ENCODE data around the gene KCNS1. TPM values are rescaled to one million over a fixed set of nuclear protein-coding genes. Genes with fewer than 3 reads are reported as not detected.

Gene KCNS1
- total RNA-seq, 1 donor from 2014 or later = not detected

- Mint-ChIP-seq H3K4me1 (no peaks in the 10 kb centered on the region), H3K4me3 (no peak overlapping the region), H3K27ac (no peak overlapping the region), H3K36me3 (peaks cover 42% of the 10 kb centered on the region), H3K27me3 (ENCODE audit: low read depth) (no peaks in the 10 kb centered on the region), H3K9me3 (peaks cover 29% of the 10 kb centered on the region)
- DNase-seq (ENCODE audit: low spot score in 2 of 2, unreplicated experiment in 2 of 2) = no peak
- TF ChIP-seq CTCF (IDR thresholded peaks at IDR 0.05; ENCODE audit: unreplicated experiment) = no peak
Measured at GRCh38 chr20:45080867-45081624, 19.9 kb downstream of the KCNS1 start.

GRCh38 chr20:45077559-45077958 lies 23.4 kb downstream of the KCNS1 start:
- Mint-ChIP-seq H3K4me1 (no peaks in the 10 kb centered on the region), H3K27ac (no peak overlapping the region), H3K4me3 (no peak overlapping the region), H3K27me3 (ENCODE audit: low read depth) (no peaks in the 10 kb centered on the region), H3K9me3 (peaks cover 8% of the 10 kb centered on the region), H3K36me3 (peaks cover 36% of the 10 kb centered on the region)
- no peak for DNase-seq (ENCODE audit: low spot score in 2 of 2, unreplicated experiment in 2 of 2)
- TF ChIP-seq CTCF (IDR thresholded peaks at IDR 0.05; ENCODE audit: unreplicated experiment) = no peak

- Mint-ChIP-seq H3K27ac (no peak overlapping the region), H3K4me1 (peaks cover 9% of the 10 kb centered on the region)
- no peak for DNase-seq (ENCODE audit: low spot score in 2 of 2, unreplicated experiment in 2 of 2)
Measured at GRCh38 chr20:45073221-45073620, 27.7 kb downstream of the KCNS1 start.

GRCh38 chr20:45072066-45072465 lies 28.9 kb downstream of the KCNS1 start:
- no peaks in the 10 kb centered on the region for H3K27me3 Mint-ChIP-seq (ENCODE audit: low read depth)
- DNase-seq (ENCODE audit: low spot score in 2 of 2, unreplicated experiment in 2 of 2) = no peak
- H3K36me3 Mint-ChIP-seq = peaks cover 24% of the 10 kb centered on the region
- no peak for TF ChIP-seq CTCF (IDR thresholded peaks at IDR 0.05; ENCODE audit: unreplicated experiment)
- H3K4me1 Mint-ChIP-seq = peaks cover 14% of the 10 kb centered on the region
- peaks cover 9% of the 10 kb centered on the region for H3K9me3 Mint-ChIP-seq
- no peak overlapping the region for H3K4me3 Mint-ChIP-seq
- no peak overlapping the region for H3K27ac Mint-ChIP-seq

More at GRCh38 chr20:45073221-45073620, 27.7 kb downstream of the KCNS1 start:
- no peak for TF ChIP-seq CTCF (IDR thresholded peaks at IDR 0.05; ENCODE audit: unreplicated experiment)
- Mint-ChIP-seq H3K27me3 (ENCODE audit: low read depth) (no peaks in the 10 kb centered on the region), H3K9me3 (peaks cover 9% of the 10 kb centered on the region), H3K4me3 (no peak overlapping the region), H3K36me3 (peaks cover 24% of the 10 kb centered on the region)

- Mint-ChIP-seq H3K36me3 (peaks cover 16% of the 10 kb centered on the region), H3K27ac (no peak overlapping the region), H3K27me3 (ENCODE audit: low read depth) (no peaks in the 10 kb centered on the region), H3K4me3 (no peak overlapping the region), H3K9me3 (peaks cover 9% of the 10 kb centered on the region), H3K4me1 (peaks cover 17% of the 10 kb centered on the region)
- no peak for DNase-seq (ENCODE audit: low spot score in 2 of 2, unreplicated experiment in 2 of 2)
- TF ChIP-seq CTCF (IDR thresholded peaks at IDR 0.05; ENCODE audit: unreplicated experiment) = no peak
Measured at GRCh38 chr20:45070932-45071632, 29.8 kb downstream of the KCNS1 start.
